Activated CD4-positive, alpha-beta T cell treated with anti-CD3 and anti-CD28 coated beads, Interleukin-2, amount 50 U/mL, for 48 hours (primary cell): Measurements from ENCODE around the gene CD209.
"Not testable (repeated sequence)": the region's sequence is repeated elsewhere in the genome, so short reads cannot be mapped to it uniquely, and the experiment has no call there.

Experiments used
- DNase-seq, 2 experiments: peaks; one replicate each; pipeline ENCODE4 v3.0.0-alpha.2; 2020

The CD209 gene, protein sequence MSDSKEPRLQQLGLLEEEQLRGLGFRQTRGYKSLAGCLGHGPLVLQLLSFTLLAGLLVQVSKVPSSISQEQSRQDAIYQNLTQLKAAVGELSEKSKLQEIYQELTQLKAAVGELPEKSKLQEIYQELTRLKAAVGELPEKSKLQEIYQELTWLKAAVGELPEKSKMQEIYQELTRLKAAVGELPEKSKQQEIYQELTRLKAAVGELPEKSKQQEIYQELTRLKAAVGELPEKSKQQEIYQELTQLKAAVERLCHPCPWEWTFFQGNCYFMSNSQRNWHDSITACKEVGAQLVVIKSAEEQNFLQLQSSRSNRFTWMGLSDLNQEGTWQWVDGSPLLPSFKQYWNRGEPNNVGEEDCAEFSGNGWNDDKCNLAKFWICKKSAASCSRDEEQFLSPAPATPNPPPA

GRCh38 chr19:7746903-7747884 is at the start of gene CD209:
CD209 (minus strand) TSS chr19:7747534; CDS start chr19:7747511, 23 bp downstream.
- DNase-seq, result no peak

DNA sequence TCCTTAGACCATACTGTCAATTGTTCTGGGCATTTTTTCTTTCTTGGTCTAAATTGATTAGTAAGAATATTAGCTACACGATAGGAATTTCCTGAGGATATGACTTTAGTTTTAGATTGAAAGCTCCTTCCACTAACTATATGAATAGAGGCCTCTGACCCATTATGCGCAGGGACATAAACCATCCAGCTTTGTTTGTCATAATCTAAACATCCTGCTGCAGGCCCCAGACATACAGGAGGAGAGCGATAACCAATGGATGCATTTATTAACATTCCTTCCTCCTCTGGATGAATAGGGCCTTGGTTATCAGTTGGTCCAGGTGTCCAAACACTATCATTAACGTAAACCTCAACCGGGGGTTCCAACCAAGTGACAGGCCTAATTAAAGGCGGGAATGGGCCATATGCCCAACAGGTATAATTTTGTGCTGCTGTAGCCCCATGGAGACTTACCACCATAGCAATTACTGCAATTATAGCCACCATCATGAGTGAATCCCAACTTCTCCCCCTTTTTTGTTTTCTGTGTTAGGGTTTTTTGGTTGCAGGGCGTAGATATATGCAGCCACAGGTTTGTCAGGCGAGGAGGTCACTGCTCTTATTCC is 48.3 kb upstream of the CD209 start:
- no peak for DNase-seq

GRCh38 chr19:7793493-7793892 is 46.2 kb upstream of the CD209 start:
- DNase-seq, result no peak

- not testable (repeated sequence) for DNase-seq
Measured at GRCh38 chr19:7792701-7793100, 45.4 kb upstream of the CD209 start.

GRCh38 chr19:7792281-7792680 is 44.9 kb upstream of the CD209 start:
- no peak for DNase-seq

DNA sequence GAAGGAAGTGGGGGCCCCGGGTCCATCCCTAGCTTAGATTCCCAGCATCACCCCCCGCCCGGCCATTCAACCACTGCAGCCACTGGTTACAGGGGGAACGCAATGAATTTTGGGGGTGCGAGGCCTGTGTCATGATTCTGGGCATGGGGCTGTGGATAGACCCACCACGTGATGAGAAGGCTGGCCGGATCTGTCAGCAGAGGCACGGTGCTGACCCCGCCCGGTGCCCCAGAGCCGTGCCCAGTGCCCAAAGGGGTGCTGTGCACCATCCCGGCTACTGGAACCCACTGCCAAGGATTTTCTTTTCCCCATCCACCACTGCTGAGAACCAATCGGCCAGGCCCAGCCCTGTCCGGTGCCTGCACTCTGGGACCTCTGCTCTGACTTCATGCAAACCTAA is 43.1 kb upstream of the CD209 start:
- DNase-seq, result no peak

GRCh38 chr19:7789447-7789846 is 42.1 kb upstream of the CD209 start:
- peak; percentile 10 to 19 for DNase-seq

DNA sequence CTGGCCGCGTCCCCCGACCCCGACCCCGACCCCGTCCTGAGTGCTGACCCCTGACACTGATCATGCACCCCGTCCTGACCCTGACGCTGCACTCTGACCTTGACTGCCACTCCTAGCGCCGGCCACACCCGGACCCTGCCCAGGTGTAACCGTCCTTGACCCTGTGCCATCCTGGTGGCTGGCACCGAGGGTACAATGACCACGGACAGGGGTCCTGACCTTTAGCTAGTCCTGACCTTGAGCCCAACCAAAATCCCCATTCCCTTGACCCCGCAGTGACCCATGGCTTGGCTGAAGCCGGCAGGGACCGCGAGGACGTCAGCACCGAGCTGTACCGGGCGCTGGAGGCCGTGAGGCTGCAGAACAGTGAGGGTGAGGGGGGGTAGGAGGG is 41.6 kb upstream of the CD209 start:
- DNase-seq, result no peak

DNA sequence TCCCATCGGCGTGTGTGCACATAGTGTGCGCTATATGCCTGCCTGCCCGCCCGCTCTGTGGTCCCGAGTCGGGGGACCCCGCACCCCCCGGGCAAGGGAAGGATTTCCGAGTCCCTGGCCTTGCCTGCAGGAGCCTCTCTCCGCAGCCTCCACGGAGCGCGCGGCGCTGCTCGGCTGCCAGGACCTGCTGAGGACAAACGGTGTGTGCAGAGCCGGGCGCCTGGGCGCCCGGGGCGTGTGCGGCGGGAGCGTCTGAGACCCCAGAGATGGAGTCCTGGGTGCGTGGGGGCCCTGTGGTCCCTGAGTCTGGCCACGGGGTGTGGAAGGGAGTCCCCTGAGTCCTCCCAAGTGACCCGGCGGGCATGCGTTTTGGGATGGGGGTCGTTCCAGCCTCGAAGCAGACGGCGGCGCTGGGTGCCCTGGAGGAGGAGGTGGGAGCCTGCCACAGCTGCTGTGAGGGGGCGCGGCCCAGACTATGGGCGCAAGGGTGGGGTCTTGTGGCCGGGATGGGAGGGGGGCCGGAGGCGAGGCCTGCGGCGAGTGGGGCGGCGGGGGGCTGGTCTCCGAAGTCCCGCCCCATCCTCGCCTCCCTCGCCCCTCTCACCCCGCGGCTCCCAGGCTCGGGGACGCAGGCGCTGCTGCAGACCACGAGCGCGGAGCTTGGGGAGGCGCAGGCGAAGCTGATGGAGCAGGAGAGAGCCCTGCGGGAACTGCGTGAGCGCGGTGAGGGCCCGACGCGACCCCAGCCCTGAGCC is 41.0 kb upstream of the CD209 start:
- DNase-seq, result no peak

DNA sequence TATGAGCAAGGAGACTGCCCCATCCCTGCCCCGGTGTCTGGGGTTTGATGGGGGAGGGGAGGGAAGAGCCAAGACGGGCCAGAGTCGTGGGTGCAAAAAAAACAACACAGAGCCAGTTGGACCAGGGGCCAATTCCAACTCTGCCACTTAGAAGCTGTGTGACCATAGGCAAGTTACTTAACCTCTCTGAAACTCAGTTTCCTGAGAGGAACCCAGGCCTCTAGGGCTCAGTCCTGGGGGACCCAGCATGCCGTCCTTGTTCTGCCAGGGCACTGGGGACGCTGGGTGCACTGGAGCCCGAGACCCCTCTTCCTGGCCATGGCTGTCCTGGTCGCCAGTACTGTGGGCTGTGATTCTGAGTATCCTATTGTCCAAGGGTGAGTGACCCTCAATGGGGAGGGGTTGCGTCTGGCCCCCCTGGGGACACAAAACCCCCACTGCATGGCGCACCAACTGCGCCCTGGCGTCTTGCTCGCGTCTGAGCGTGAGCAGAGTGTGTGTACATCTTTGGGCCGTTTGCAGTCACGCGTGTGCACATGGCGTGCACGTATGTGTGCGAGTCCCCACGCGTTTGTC is 40.4 kb upstream of the CD209 start:
- no peak for DNase-seq

GRCh38 chr19:7787141-7787540 is 39.8 kb upstream of the CD209 start:
- DNase-seq, result no peak

- DNase-seq, result no peak
Measured at GRCh38 chr19:7784856-7785255, 37.5 kb upstream of the CD209 start.

DNA sequence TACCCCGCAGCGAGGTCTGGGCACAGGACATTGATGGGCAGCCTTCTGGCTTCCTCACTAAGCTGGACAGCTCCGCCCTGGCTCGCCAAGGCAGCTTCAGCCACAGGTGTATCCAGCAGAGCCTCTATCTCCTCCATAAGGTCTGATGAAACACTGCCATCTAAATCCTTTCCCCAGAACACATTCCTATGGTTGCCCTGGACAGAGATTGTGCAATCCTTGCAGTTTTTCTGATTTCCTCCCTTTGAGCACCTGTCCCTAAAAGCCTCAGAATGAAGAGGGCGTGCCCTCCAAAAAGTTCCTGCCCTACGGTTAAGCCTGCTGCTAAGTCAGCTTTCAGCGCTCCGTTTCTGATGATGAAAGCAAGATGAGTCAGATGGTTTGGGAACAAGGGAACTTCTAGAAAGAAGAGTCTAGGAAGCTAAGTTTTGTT is 36.7 kb upstream of the CD209 start:
- DNase-seq, result no peak

DNA sequence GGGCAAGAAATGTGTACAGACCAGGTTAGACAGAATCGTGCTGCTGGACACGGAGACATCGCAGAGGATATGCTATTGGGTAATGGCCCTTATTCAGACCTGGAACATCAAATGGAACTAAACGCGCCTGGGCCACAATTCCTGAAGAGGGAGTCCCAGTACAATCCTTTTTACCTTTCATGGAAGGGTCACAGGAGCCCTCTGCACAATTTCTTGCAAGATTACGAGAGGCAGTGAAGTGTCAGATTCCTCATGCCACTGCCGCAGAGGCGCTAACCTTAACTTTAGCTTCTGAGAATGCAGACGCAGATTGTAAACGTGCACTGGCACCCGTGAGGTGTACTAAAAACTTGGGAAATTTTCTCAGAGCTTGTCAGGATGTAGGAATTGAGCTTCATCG is 33.8 kb upstream of the CD209 start:
- DNase-seq, result no peak

DNA sequence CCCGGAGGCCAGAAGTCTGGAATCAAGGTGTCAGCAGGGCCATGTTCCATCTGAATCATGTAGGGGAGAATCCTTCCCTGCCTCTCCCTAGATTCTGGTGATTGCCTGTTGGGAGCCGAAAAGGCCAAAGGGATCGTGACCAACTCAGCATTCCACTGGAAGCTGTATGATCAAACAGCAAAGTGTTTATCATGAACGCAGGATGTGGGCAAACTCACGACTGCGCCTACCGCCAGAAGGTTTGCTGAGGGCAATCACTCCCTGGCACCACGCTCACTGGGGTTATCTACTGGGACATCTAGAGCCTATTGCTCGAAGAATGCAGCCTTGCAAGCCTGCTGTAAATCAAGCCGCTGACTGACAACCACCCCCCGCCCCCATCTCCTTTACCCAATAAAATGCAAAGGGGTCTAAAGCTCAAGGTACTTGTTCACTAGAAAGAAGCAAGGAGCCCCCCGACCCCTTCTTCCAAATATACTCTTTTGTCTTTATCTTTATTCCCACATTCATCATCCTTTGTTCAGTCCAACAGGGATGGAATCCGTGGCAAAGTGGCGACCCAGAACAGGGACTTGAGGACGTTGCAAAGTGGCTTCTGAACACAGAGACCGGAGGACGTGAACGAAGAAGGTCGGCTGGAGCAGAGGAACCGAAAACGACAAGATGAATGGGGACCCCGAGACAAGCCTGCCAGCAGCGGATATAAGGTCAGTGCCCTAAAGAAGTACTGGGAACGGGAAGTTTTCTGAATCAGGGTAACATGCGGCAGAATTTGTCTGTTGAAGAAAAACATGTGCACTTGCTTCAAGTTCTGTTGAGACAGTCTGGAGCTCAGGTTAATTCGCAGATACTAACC is 32.5 kb upstream of the CD209 start:
- no peak for DNase-seq

DNA sequence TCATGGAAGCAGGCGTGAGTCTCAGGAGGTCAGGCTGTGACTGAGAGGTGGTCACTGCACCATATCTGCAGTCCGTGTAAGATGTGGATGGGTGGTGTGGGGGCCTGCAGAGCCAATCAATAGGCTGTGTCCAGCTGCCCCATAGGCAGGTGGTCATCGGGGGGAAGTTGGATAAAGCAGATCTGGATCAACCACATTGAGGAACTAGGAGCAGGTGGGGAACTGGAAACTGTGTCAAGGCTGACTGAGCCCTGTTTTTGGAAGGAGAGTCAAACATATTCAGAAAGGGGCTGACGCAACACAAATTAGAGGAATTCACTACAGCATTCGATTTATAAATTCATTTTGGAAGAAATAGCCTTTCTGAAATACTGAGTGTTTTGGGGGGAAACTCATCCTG is 30.7 kb upstream of the CD209 start:
- DNase-seq, result no peak

DNA sequence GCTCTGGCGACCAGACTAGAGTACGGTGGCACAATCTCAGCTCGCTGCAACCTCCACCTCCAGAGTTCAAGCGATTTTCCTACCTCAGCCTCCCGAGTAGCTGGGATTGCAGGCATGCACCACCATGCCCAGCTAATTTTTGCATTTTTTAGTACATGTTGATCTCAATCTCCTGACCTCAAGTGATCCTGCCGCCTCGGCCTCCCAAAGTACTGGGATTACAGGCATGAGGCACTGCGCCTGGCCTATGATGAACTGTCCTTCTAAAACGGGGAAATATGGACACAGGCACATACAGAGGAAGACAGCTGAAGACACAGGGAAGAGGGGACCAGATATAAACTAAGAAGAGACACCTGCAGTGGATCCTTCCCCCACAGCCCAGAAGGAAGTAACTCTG is 28.4 kb upstream of the CD209 start:
- DNase-seq, result no peak

DNA sequence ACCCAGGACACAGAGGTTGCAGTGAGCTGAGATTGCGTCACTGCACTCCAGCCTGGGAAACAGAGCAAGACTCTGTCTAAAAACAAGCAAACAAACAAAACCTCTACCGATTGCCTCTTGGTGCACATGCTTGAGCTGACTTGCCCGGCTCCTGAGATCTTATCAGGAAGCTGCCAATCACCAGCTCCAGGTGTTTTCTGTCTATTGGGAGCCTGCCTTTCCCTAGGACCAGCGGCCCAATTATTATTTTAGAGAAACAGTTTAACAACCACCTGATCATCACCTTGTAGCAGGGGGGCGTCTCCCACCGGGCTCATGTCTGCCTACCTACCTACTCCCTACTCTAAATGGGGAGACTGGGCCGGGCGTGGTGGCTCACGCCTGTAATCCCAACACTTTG is 26.5 kb upstream of the CD209 start:
- no peak for DNase-seq

GRCh38 chr19:7772752-7773291 is 25.5 kb upstream of the CD209 start:
- peak; percentile 20 to 44 for DNase-seq

GRCh38 chr19:7771072-7771471 is 23.7 kb upstream of the CD209 start:
- DNase-seq, result no peak

GRCh38 chr19:7769171-7769570 is 21.8 kb upstream of the CD209 start:
- DNase-seq, result no peak
